PC-3 (cell line): Measurements from ENCODE around the gene ZNF710.

ENCODE experiments used
- CTCF ChIP-seq: fragments of 300-600 bp; sonication (generic); conservative IDR thresholded peaks from 2 replicates; pipeline ENCODE4 v1.5.1; 2017; ENCODE audit warnings: antibody characterized with exemption, low read depth, mild to moderate bottlenecking, low read length
- EZH2 ChIP-seq: fragments of 300-600 bp; sonication (generic); IDR thresholded peaks from one replicate; pipeline ENCODE4 v1.6.1; 2017; ENCODE audit warnings: antibody characterized with exemption, mild to moderate bottlenecking, low read length; ENCODE audit not compliant: unreplicated experiment

- TF ChIP-seq CTCF = no peak
- TF ChIP-seq EZH2 = no peak
These were observed 62.7 kb downstream of the ZNF710 start for GRCh38 chr15:90063770-90064247.
